ENCODE data around the gene MINDY4B.

Gene MINDY4B

GRCh38 chr3:150843241-150843640 is 62.0 kb downstream of the MINDY4B start:
- no peak for FAIRE-seq

GRCh38 chr3:150840802-150841515 is 64.3 kb downstream of the MINDY4B start:
- no peak for FAIRE-seq

- no peak for FAIRE-seq
Measured at GRCh38 chr3:150830745-150831144, 74.5 kb downstream of the MINDY4B start.

DNA sequence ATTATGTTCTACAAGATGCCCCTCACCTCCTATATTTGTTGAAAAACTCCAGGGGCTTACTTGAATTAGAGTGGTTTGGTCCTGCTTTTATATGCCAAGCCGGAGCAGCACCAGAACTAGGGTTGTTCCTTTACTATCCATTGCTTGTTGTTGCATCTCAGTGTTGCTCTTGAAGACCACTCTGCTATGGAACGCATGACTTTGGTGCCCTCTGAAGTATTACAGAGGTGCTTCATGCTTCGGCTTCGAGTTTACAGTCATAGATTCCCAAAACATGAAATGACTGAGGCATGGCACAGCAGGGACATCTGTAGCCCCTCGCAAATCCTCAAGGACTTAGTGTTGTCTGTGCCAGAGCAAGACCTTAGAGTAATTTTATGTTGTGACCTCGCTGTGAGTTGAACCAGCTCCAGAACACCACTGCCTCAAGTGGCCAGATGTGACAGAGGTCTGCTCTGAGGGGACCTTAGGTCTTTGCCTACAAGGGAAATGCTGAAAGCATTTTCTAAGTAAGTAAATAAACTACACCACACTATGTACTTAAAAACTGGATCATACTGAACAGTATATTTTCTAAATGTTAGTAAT is 75.1 kb downstream of the MINDY4B start:
- no peak for FAIRE-seq

DNA sequence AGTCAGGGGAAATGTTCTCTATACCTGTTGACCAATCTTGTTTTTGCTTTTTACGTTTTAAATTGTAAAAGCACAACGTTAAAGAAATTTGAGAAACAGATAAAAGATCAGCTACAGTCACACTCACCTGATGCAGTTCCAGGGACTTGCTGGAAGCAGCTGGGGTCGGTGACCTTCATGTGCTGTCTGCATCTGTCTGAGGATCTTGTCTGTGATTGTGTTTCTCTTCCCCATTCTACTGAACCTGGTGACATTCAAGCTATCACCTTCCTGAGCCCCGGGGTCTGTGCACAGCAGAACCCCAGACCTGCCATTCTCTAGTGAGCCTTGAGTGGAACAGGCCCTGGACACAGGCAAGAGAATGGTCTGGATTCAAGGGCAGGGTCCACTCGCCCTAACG is 75.8 kb downstream of the MINDY4B start:
- no peak for FAIRE-seq

- no peak for FAIRE-seq
Measured at GRCh38 chr3:150828997-150829396, 76.2 kb downstream of the MINDY4B start.

- FAIRE-seq: no peak
Measured at GRCh38 chr3:150828261-150828660, 77.0 kb downstream of the MINDY4B start.

- no peak for FAIRE-seq
Measured at GRCh38 chr3:150826466-150827282, 78.6 kb downstream of the MINDY4B start.

GRCh38 chr3:150825916-150826377 is 79.3 kb downstream of the MINDY4B start:
- no peak for FAIRE-seq

DNA sequence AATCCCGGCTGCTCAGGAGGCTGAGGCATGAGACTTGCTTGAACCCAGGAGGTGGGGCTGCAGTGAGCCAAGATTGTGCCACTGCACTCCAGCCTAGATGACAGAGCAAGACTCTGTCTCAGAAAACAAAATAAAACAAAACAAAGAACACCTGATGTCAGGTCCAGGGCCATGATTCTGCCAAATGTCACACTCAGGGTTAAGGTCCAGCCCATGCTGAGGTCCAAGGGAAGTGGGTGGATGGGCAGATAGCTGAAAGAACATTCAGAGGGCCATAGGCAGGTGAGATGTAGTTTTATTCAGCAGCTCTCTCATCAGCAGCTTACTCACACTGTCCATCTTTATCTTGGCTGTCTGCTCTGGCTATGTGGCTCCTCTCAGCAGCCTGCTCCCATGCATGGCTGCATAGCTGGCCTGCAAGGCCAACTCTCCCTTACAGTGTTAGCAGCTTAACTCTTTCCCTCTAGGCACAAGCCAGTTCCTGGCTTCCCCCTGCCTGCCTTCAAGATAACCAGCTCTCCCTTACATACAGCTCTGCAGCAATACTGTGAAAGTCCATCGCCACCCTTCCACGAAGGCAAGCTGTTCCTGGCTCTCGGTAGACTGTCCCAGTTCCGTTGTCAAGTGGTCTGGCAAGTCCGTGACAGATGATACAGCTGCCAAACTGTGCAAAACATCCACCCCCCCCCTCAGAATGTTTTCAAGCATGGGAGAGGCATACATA is 79.9 kb downstream of the MINDY4B start:
- FAIRE-seq: no peak

GRCh38 chr3:150823277-150823676 is 82.0 kb downstream of the MINDY4B start:
- no peak for FAIRE-seq

DNA sequence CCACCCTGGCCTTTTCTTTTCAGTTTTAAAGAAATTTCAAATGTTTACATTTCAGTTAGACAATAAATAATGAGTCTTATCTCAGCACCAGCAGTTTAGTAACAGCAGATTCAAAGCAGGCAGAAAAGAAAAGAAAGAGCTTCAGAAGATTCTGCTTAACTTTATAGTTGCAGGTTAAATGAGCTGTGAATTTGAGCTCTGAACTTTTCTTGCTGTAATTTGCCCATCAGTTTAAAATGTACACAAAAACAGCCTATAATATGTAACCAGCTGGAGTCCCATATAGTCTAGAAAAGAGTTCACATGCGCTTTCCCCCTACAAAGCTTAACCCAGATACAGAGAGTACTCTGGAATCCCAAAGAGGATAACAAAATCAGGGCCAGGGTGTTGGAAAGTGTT is 82.6 kb downstream of the MINDY4B start:
- FAIRE-seq: no peak

Measured in endometrium (tissue), 2 donors.